K562 (cell line): Measurements from ENCODE around the gene FKRP. TPM values are rescaled to one million over a fixed set of nuclear protein-coding genes. Genes with fewer than 3 reads are reported as not detected.
A peak's percentile ranks its signal among the peaks of the same experiment; 100 is the strongest.

Experiments
- C11orf30 ChIP-seq: fragments of 450-650 bp; IDR thresholded peaks from 2 replicates; pipeline ENCODE4 v1.6.1; 2016; ENCODE audit warnings: low read depth, mild to moderate bottlenecking
- CBFA2T3 ChIP-seq: fragments of 450-650 bp; IDR thresholded peaks from 2 replicates; pipeline ENCODE4 v1.6.1; 2017
- CBX5 ChIP-seq: IDR thresholded peaks from 2 replicates; pipeline ENCODE4 v1.6.1; 2014; ENCODE audit warnings: low read depth, borderline replicate concordance
- E2F4 ChIP-seq: sonication (generic); formaldehyde crosslinking; IDR thresholded peaks from 2 replicates; pipeline ENCODE4 v1.8.0; 2022; ENCODE audit warnings: mild to moderate bottlenecking, low read depth, missing genetic modification reagents
- FOXK2 ChIP-seq, 2 experiments: fragments of 450-650 bp; IDR thresholded peaks in 1 of 2; conservative IDR thresholded peaks in 1 of 2; 2 replicates each; pipeline ENCODE4 v1.6.1; 2016; ENCODE audit warnings: low read depth in 2 of 2, mild to moderate bottlenecking in 1 of 2
- FOXP1 ChIP-seq: sonication (generic); formaldehyde crosslinking; IDR thresholded peaks from 2 replicates; pipeline ENCODE4 v1.8.0; 2022; ENCODE audit warnings: mild to moderate bottlenecking, missing genetic modification reagents
- LEF1 ChIP-seq: fragments of 450-650 bp; IDR thresholded peaks from 2 replicates; pipeline ENCODE4 v1.6.1; 2016; ENCODE audit warnings: mild to moderate bottlenecking
- MBD2 ChIP-seq: sonication (generic); IDR thresholded peaks from 2 replicates; pipeline ENCODE4 v1.6.1; 2016; ENCODE audit warnings: low read depth, borderline replicate concordance
- NFIC ChIP-seq: fragments of 450-650 bp; IDR thresholded peaks from 2 replicates; pipeline ENCODE4 v1.6.1; 2017; ENCODE audit warnings: mild to moderate bottlenecking, inconsistent platforms
- RBBP5 ChIP-seq: fragments of 200-600 bp; sonication (generic); IDR thresholded peaks from 2 replicates; pipeline ENCODE4 v1.6.1; 2012; ENCODE audit warnings: borderline replicate concordance, mild to moderate bottlenecking, low read length, control low read depth, inconsistent platforms; ENCODE audit not compliant: insufficient read depth, poor library complexity, severe bottlenecking
- SIN3B ChIP-seq: fragments of 450-650 bp; IDR thresholded peaks from 2 replicates; pipeline ENCODE4 v1.6.1; 2017; ENCODE audit warnings: low read depth, mild to moderate bottlenecking, moderate library complexity
- XRCC3 ChIP-seq: fragments of 450-650 bp; IDR thresholded peaks from 2 replicates; pipeline ENCODE4 v1.6.1; 2017; ENCODE audit warnings: mild to moderate bottlenecking, moderate library complexity
- ZBTB33 ChIP-seq: sonication (generic); formaldehyde crosslinking; IDR thresholded peaks from 2 replicates; pipeline ENCODE4 v1.8.1; 2023; ENCODE audit warnings: mild to moderate bottlenecking, missing genetic modification reagents
- ZFP1 ChIP-seq: fragments of 450-650 bp; formaldehyde crosslinking; IDR thresholded peaks from 2 replicates; pipeline ENCODE4 v1.4.0; 2020; ENCODE audit warnings: mild to moderate bottlenecking, mixed read lengths
- ZNF766 ChIP-seq: fragments of 200-800 bp; sonication (Bioruptor generic); conservative IDR thresholded peaks from 2 replicates; pipeline ENCODE4 v1.6.1; 2016; ENCODE audit warnings: missing genetic modification characterization, missing compliant biosample characterization
- polyA plus RNA-seq, 8 experiments: library from polyadenylated mRNA; depleted of rRNA in 4 of 8; stranded (reverse) in 5 of 8; unstranded in 3 of 8; fragments of >200 nt; fragmentation: Nextera tagmentation in 2 of 8; fragmentation: Illumina TruSeq in 1 of 8; extraction: Ambion mirVana in 2 of 8; extraction: Trizol in 1 of 8; gene quantifications; 2 replicates each; pipeline versions ENCODE4 v1.2.1 to v1.2.3, GENCODE V29; 2011 to 2014; ENCODE audit warnings: inconsistent platforms in 1 of 8, missing spikeins in 1 of 8
- total RNA-seq, 7 experiments: library from RNA; depleted of rRNA in 6 of 7; stranded (reverse); fragments of >200 nt in 6 of 7; fragmentation: Illumina TruSeq in 2 of 7; extraction: Trizol in 2 of 7; gene quantifications; 2 replicates each; pipeline versions ENCODE4 v1.2.1 to v1.2.3, GENCODE V29; 2011 to 2021; ENCODE audit warnings: low replicate concordance in 1 of 7
- TF ChIP-seq, protein P1 (sequence below), 3 experiments: fragments of 200-800 bp in 1 of 3; fragments of 250-450 bp in 1 of 3; fragments of 450-650 bp in 1 of 3; sonication (Bioruptor Pico) in 1 of 3; sonication (Bioruptor generic) in 1 of 3; formaldehyde crosslinking in 1 of 3; IDR thresholded peaks; 2 replicates each; pipeline versions ENCODE4 v1.6.1 to v1.8.0; 2016 to 2022; ENCODE audit warnings: mild to moderate bottlenecking in 2 of 3, missing genetic modification characterization in 2 of 3, missing compliant biosample characterization in 1 of 3, moderate library complexity in 1 of 3
- TF ChIP-seq, protein P2 (sequence below): sonication (generic); formaldehyde crosslinking; IDR thresholded peaks from 2 replicates; pipeline ENCODE4 v1.8.0; 2022; ENCODE audit warnings: missing genetic modification reagents, mild to moderate bottlenecking, borderline replicate concordance
- TF ChIP-seq, protein P3 (sequence below): fragments of 250-450 bp; sonication (Bioruptor Pico); IDR thresholded peaks from 2 replicates; pipeline ENCODE4 v1.8.0; 2022; ENCODE audit warnings: moderate library complexity, mild to moderate bottlenecking, inconsistent platforms

Gene FKRP
- total and polyA plus RNA-seq, 9 of the 15 experiments (the other 6 are each of a cell fraction or from before 2014, with no cell fraction given) = 0.68 to 16.1 (median 6.5) TPM

DNA sequence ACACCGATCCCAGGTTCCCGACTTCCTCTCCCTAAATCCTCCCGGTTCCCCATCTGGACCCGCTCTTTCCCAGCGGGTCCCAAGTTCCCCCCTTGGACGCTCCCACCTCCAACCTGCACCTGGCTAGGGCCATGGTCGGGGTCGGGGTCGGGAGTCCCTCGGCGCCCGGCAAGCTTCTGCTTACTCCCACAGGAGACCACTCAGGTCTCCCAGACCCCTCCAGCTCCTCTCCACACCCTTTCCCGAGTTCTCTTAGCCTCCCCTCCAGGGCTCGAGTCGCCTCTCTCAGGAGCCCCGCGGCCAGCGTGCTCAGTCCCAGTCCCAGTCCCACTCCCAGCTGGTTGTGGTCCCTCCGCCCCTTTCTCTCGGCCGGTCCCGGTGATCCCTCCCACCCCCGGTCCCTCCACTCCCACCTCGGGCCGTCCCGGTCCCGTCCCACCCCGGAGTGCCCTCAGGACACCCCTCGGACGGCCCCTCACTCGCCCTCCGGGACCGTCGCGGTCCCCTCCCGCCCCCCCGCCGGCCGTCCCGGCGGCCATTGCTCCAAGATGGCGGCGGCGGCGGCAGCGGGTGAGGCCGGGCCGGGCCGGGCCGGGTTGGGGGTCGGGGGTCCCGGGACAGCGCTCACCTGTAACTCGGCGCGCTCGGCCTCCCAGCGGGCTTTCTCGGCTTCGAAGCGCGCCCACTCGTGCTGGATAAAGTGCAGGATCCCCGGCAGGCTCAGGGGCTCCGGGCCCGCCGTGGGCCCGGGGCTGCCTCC lies at the start of gene FKRP (continued):
- TF ChIP-seq, protein P1, sequence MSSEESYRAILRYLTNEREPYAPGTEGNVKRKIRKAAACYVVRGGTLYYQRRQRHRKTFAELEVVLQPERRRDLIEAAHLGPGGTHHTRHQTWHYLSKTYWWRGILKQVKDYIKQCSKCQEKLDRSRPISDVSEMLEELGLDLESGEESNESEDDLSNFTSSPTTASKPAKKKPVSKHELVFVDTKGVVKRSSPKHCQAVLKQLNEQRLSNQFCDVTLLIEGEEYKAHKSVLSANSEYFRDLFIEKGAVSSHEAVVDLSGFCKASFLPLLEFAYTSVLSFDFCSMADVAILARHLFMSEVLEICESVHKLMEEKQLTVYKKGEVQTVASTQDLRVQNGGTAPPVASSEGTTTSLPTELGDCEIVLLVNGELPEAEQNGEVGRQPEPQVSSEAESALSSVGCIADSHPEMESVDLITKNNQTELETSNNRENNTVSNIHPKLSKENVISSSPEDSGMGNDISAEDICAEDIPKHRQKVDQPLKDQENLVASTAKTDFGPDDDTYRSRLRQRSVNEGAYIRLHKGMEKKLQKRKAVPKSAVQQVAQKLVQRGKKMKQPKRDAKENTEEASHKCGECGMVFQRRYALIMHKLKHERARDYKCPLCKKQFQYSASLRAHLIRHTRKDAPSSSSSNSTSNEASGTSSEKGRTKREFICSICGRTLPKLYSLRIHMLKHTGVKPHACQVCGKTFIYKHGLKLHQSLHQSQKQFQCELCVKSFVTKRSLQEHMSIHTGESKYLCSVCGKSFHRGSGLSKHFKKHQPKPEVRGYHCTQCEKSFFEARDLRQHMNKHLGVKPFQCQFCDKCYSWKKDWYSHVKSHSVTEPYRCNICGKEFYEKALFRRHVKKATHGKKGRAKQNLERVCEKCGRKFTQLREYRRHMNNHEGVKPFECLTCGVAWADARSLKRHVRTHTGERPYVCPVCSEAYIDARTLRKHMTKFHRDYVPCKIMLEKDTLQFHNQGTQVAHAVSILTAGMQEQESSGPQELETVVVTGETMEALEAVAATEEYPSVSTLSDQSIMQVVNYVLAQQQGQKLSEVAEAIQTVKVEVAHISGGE (CRISPR knock-in tag; IDR thresholded peaks at IDR 0.05) = no peak
- TF ChIP-seq MBD2 (no peak), CBX5 (no peak), RBBP5 (peak; percentile 88), ZFP1 (CRISPR knock-in tag) (no peak), XRCC3 (no peak), E2F4 (no peak), LEF1 (no peak), FOXK2 (conservative IDR thresholded peaks at IDR 0.05 in 1 of 2, IDR thresholded peaks at IDR 0.05 in 1 of 2; ENCODE audit: low read depth in 2 of 2) (no peak), SIN3B (peak; percentile 59; the same call in 1 of the 2 replicates), CBFA2T3 (no peak), NFIC (no peak), C11orf30 (no peak), FOXP1 (CRISPR knock-in tag) (0 out of 2 replicates have a peak, but pooled peaks have one; percentile 46), ZBTB33 (no peak), ZNF766 (CRISPR knock-in tag) (peak; percentile 60; the same call in 1 of the 2 replicates)
- TF ChIP-seq, protein P2, sequence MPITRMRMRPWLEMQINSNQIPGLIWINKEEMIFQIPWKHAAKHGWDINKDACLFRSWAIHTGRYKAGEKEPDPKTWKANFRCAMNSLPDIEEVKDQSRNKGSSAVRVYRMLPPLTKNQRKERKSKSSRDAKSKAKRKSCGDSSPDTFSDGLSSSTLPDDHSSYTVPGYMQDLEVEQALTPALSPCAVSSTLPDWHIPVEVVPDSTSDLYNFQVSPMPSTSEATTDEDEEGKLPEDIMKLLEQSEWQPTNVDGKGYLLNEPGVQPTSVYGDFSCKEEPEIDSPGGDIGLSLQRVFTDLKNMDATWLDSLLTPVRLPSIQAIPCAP (CRISPR knock-in tag) = no peak
- TF ChIP-seq, protein P3, sequence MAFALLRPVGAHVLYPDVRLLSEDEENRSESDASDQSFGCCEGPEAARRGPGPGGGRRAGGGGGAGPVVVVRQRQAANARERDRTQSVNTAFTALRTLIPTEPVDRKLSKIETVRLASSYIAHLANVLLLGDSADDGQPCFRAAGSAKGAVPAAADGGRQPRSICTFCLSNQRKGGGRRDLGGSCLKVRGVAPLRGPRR (CRISPR knock-in tag) = no peak
